Fibroblast of lung (primary cell): ENCODE measurements around the gene TMEM222. TPM values are rescaled to one million over a fixed set of nuclear protein-coding genes. Genes with fewer than 3 reads are reported as not detected.

Experiments used
- DNase-seq, 2 donors: peaks; one replicate each; pipeline versions ENCODE4 v3.0.0 to v3.0.0-alpha.2; 2010; ENCODE audit warnings: low read depth in 2 of 2
- H2AFZ ChIP-seq: 2 replicates; pipeline ENCODE4 v1.5.1; 2012; ENCODE audit warnings: low read length, control low read depth, inconsistent platforms
- H3K27ac ChIP-seq: 2 replicates; pipeline ENCODE4 v1.5.1; 2011; ENCODE audit warnings: low read length, control low read depth; ENCODE audit not compliant: insufficient read depth
- H3K27me3 ChIP-seq: 2 replicates; pipeline ENCODE4 v1.5.1; 2011; ENCODE audit warnings: mild to moderate bottlenecking, low read length; ENCODE audit not compliant: control insufficient read depth, insufficient read depth
- H3K36me3 ChIP-seq: 2 replicates; pipeline ENCODE4 v1.5.1; 2011; ENCODE audit warnings: low read length; ENCODE audit not compliant: control insufficient read depth, insufficient read depth
- H3K4me1 ChIP-seq: 2 replicates; pipeline ENCODE4 v1.5.1; 2011; ENCODE audit warnings: low read length; ENCODE audit not compliant: control insufficient read depth, insufficient read depth; ENCODE audit errors: extremely low read depth
- H3K4me2 ChIP-seq: 2 replicates; pipeline ENCODE4 v1.5.1; 2011; ENCODE audit warnings: low read length, control low read depth; ENCODE audit not compliant: insufficient read depth; ENCODE audit errors: extremely low read depth
- H3K4me3 ChIP-seq, 4 experiments: fragments of 200-600 bp in 1 of 4; sonication (generic) in 1 of 4; replicated peaks in 1 of 4; 2 replicates each; pipeline ENCODE4 v1.5.1; 2011 to 2016; ENCODE audit warnings: low read length in 4 of 4, low read depth in 3 of 4, mild to moderate bottlenecking in 3 of 4, control low read depth in 2 of 4, inconsistent platforms in 1 of 4, mixed read lengths in 1 of 4; ENCODE audit not compliant: insufficient read depth in 1 of 4; ENCODE audit errors: control extremely low read depth in 1 of 4
- H3K79me2 ChIP-seq: 2 replicates; pipeline ENCODE4 v1.5.1; 2012; ENCODE audit warnings: mild to moderate bottlenecking, low read length, inconsistent platforms; ENCODE audit not compliant: control insufficient read depth, insufficient read depth
- H3K9ac ChIP-seq: 2 replicates; pipeline ENCODE4 v1.5.1; 2011; ENCODE audit warnings: mild to moderate bottlenecking, low read length, control low read depth; ENCODE audit not compliant: insufficient read depth
- H3K9me3 ChIP-seq: 2 replicates; pipeline ENCODE4 v1.5.1; 2012; ENCODE audit warnings: low read depth, low read length; ENCODE audit not compliant: control insufficient read depth, insufficient read depth
- H4K20me1 ChIP-seq: 2 replicates; pipeline ENCODE4 v1.5.1; 2011; ENCODE audit warnings: low read length; ENCODE audit not compliant: control insufficient read depth, insufficient read depth; ENCODE audit errors: extremely low read depth
- CTCF ChIP-seq, 2 donors: IDR thresholded peaks in 1 of 2; conservative IDR thresholded peaks in 1 of 2; 1 replicate in 1 of 2; 2 replicates in 1 of 2; pipeline ENCODE4 v1.5.1; 2011 to 2012; ENCODE audit warnings: low read length in 2 of 2, control low read depth in 1 of 2, inconsistent platforms in 1 of 2, low read depth in 1 of 2, mild to moderate bottlenecking in 1 of 2
- EZH2 ChIP-seq: IDR thresholded peaks from 2 replicates; pipeline ENCODE4 v1.5.1; 2012; ENCODE audit warnings: low read length, control low read depth, mild to moderate bottlenecking; ENCODE audit errors: missing control alignments
- polyA plus RNA-seq, 2 donors: library from polyadenylated mRNA; depleted of rRNA in 1 of 2; stranded (reverse) in 1 of 2; unstranded in 1 of 2; fragments of >200 nt; gene quantifications; 2 replicates each; pipeline ENCODE4 v1.2.1, GENCODE V29; 2011 to 2012; ENCODE audit warnings: missing spikeins in 1 of 2
- total RNA-seq: library from RNA; depleted of rRNA; stranded (reverse); fragments of >200 nt; gene quantifications from 2 replicates; pipeline ENCODE4 v1.2.1, GENCODE V29; 2014

TMEM222 gene
- total and polyA plus RNA-seq, 2 donors (not counting 1 experiment from before 2014, with no cell fraction given) = 21.6 to 37.1 TPM

GRCh38 chr1:27358928-27359313 is 37.0 kb downstream of the TMEM222 start:
- H3K4me2 ChIP-seq = no peak overlapping the region
- no peaks in the 10 kb centered on the region for H4K20me1 ChIP-seq
- H3K27me3 ChIP-seq = no peaks in the 10 kb centered on the region
- no peaks in the 10 kb centered on the region for H3K79me2 ChIP-seq
- H2AFZ ChIP-seq = no peak overlapping the region
- H3K9me3 ChIP-seq = no peaks in the 10 kb centered on the region
- H3K36me3 ChIP-seq = peaks cover 38% of the 10 kb centered on the region
- no peak overlapping the region for H3K27ac ChIP-seq
- no peak overlapping the region for H3K9ac ChIP-seq
- no peak overlapping the region for H3K4me3 ChIP-seq
- no peak for DNase-seq
- TF ChIP-seq CTCF (conservative IDR thresholded peaks at IDR 0.05 in 1 of 2, IDR thresholded peaks at IDR 0.05 in 1 of 2; ENCODE audit: low read depth in 1 of 2, low read length in 2 of 2) = no peak
- no peaks in the 10 kb centered on the region for H3K4me1 ChIP-seq

GRCh38 chr1:27359822-27360158 is 37.8 kb downstream of the TMEM222 start:
- Histone ChIP-seq H3K79me2 (peaks cover 6% of the 10 kb centered on the region), H4K20me1 (no peaks in the 10 kb centered on the region), H3K36me3 (peaks cover 43% of the 10 kb centered on the region), H3K4me2 (no peak overlapping the region), H3K4me1 (peaks cover under 1% of the 10 kb centered on the region), H3K27ac (no peak overlapping the region), H3K9me3 (no peaks in the 10 kb centered on the region), H2AFZ (no peak overlapping the region), H3K4me3 (no peak overlapping the region), H3K9ac (no peak overlapping the region), H3K27me3 (no peaks in the 10 kb centered on the region)
- no peak for TF ChIP-seq EZH2
- no peak for TF ChIP-seq CTCF (conservative IDR thresholded peaks at IDR 0.05 in 1 of 2, IDR thresholded peaks at IDR 0.05 in 1 of 2; ENCODE audit: low read depth in 1 of 2, low read length in 2 of 2)
- no peak for DNase-seq

GRCh38 chr1:27360159-27361043 is 38.4 kb downstream of the TMEM222 start:
- DNase-seq = no peak
- H3K4me3 ChIP-seq = no peak overlapping the region
- no peak overlapping the region for H2AFZ ChIP-seq
- no peaks in the 10 kb centered on the region for H4K20me1 ChIP-seq
- no peak overlapping the region for H3K9ac ChIP-seq
- no peaks in the 10 kb centered on the region for H3K9me3 ChIP-seq
- H3K79me2 ChIP-seq = peaks cover 10% of the 10 kb centered on the region
- no peak overlapping the region for H3K27ac ChIP-seq
- H3K4me2 ChIP-seq = no peak overlapping the region
- H3K4me1 ChIP-seq = peaks cover 6% of the 10 kb centered on the region
- peaks cover 45% of the 10 kb centered on the region for H3K36me3 ChIP-seq
- TF ChIP-seq CTCF (conservative IDR thresholded peaks at IDR 0.05 in 1 of 2, IDR thresholded peaks at IDR 0.05 in 1 of 2; ENCODE audit: low read depth in 1 of 2, low read length in 2 of 2) (no peak), EZH2 (no peak)
- H3K27me3 ChIP-seq = no peaks in the 10 kb centered on the region
